ENCODE results near the gene MYO5B.
A peak's percentile ranks its signal among the peaks of the same experiment; 100 is the strongest.
"Not testable (repeated sequence)": the region's sequence is repeated elsewhere in the genome, so short reads cannot be mapped to it uniquely, and the experiment has no call there.

MYO5B gene

GRCh38 chr18:49814147-49814499 lies 380.8 kb downstream of the MYO5B start:
- DNase-seq: peak; percentile 21

GRCh38 chr18:49813319-49814146 lies 381.4 kb downstream of the MYO5B start, which contains the start of gene ACAA2:
Gene ACAA2 (minus strand): TSS chr18:49813533. CDS start chr18:49813484, 49 bp downstream.
- peak; percentile 69 for DNase-seq

- DNase-seq: no peak
Measured at GRCh38 chr18:49813069-49813318, 382.0 kb downstream of the MYO5B start.

- DNase-seq: no peak
Measured at GRCh38 chr18:49812286-49813068, 382.5 kb downstream of the MYO5B start.

GRCh38 chr18:49811151-49811938 lies 383.6 kb downstream of the MYO5B start:
- no peak for DNase-seq

- DNase-seq: not testable (repeated sequence)
Measured at GRCh38 chr18:49808553-49809191, 386.3 kb downstream of the MYO5B start.

GRCh38 chr18:49804096-49804495 lies 390.9 kb downstream of the MYO5B start:
- no peak for DNase-seq

GRCh38 chr18:49802623-49803022 lies 392.3 kb downstream of the MYO5B start:
- DNase-seq: no peak

- not testable (repeated sequence) for DNase-seq
Measured at GRCh38 chr18:49800491-49800890, 394.5 kb downstream of the MYO5B start.

GRCh38 chr18:49799806-49800205 lies 395.1 kb downstream of the MYO5B start:
- DNase-seq: not testable (repeated sequence)

- DNase-seq: no peak
Measured at GRCh38 chr18:49798001-49798400, 396.9 kb downstream of the MYO5B start.

- no peak for DNase-seq
Measured at GRCh38 chr18:49795612-49796552, 399.1 kb downstream of the MYO5B start.

GRCh38 chr18:49794743-49795142 lies 400.2 kb downstream of the MYO5B start:
- DNase-seq: no peak

GRCh38 chr18:49789560-49790134 lies 405.3 kb downstream of the MYO5B start:
- DNase-seq: not testable (repeated sequence)

GRCh38 chr18:49788327-49788898 lies 406.5 kb downstream of the MYO5B start:
- DNase-seq: no peak

- no peak for DNase-seq
Measured at GRCh38 chr18:49786019-49786720, 408.8 kb downstream of the MYO5B start.

- no peak for DNase-seq
Measured at GRCh38 chr18:49784427-49785185, 410.3 kb downstream of the MYO5B start.

- not testable (repeated sequence) for DNase-seq
Measured at GRCh38 chr18:49783631-49784030, 411.3 kb downstream of the MYO5B start.

GRCh38 chr18:49778826-49779465 lies 416.0 kb downstream of the MYO5B start:
- no peak for DNase-seq
